GM19468 (cell line): Measurements from ENCODE around the gene UBE2N.

Experiments used
- ATAC-seq: cut with Tn5 transposase; IDR thresholded peaks from one replicate; pipeline ENCODE4 v1.9.1; 2021; ENCODE audit warnings: mild to moderate bottlenecking, moderate library complexity, moderate number of reproducible peaks; ENCODE audit not compliant: unreplicated experiment; ENCODE audit errors: extremely low read depth

Gene UBE2N

GRCh38 chr12:93363841-93364297 lies 77.9 kb downstream of the UBE2N start:
- ATAC-seq: peak; percentile 72

- no peak for ATAC-seq
Observed at GRCh38 chr12:93361151-93361919, 80.4 kb downstream of the UBE2N start.

DNA sequence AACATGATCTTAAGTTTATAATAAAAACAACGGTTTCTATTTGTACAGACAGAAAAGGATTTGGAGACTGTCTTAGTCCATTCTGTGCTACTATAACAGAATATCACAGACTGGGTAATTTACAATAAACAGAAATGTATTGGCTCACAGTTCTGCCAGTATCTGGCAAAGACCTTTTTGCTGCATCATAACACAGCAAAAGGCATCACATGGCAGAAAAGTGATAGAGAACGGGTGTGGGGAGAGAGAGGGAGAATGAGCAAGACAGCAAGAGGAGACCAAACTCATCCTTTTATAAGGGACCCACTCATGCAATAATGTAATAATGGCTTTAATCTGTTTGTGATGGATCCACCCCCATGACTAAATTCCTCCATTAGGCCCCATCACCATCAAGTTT lies 81.1 kb downstream of the UBE2N start:
- ATAC-seq: no peak

- no peak for ATAC-seq
Observed at GRCh38 chr12:93358821-93359220, 82.9 kb downstream of the UBE2N start.

DNA sequence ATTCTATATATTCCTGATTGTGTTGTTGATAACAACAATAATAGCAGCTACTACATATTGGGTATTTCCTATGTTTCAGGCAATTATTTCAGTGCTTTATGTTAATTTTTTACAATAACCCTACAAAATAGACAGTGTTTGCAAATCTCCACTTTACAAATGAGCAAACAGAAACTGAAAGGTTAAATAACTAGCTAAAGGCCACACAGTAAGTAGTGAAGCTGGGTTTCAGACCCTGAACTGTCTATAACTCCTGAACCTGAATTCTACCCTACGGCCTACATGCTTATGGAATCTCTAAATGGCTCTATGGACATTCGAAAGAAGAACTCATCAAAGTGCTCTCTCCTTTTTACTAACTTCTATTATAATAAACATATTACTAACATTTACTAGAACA lies 83.7 kb downstream of the UBE2N start:
- peak; percentile 86 for ATAC-seq

DNA sequence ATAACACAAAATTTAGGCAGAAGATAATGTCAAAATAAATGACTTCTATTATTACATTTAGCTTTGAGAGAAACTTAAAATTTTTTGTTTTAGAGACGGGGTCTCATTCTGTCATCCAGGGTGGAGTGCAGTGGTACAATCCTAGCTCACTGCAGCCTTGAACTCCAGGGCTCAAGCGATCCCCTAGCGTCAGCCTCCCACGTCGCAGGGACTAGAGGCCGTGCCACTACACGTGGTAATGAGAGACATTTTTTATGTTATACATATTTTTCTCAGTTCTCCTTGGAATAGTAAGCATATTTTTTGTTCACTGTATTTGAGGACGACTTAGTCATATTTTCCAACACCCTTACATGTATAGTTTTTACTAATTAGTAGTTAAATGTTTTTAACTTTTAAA lies 85.5 kb downstream of the UBE2N start:
- no peak for ATAC-seq
